Measurements from ENCODE around the gene AMIGO3.

AMIGO3 gene

GRCh38 chr3:49669352-49669751 lies 50.1 kb downstream of the AMIGO3 start:
- TF ChIP-seq RAD21 (IDR thresholded peaks at IDR 0.05; ENCODE audit: low read depth) (no peak), USF1 (IDR thresholded peaks at IDR 0.05) (no peak), EGR1 (IDR thresholded peaks at IDR 0.05) (no peak), ZBTB7A (IDR thresholded peaks at IDR 0.05; ENCODE audit: low read depth) (no peak), TAF1 (IDR thresholded peaks at IDR 0.05; ENCODE audit: low read depth) (no peak), NFIC (IDR thresholded peaks at IDR 0.05) (no peak), CEBPB (IDR thresholded peaks at IDR 0.05) (no peak), EP300 (IDR thresholded peaks at IDR 0.05; ENCODE audit: borderline replicate concordance) (no peak), TEAD4 (IDR thresholded peaks at IDR 0.05) (no peak), TCF12 (IDR thresholded peaks at IDR 0.05; ENCODE audit: low read depth) (no peak), YY1 (IDR thresholded peaks at IDR 0.05; ENCODE audit: low read depth) (no peak), REST (IDR thresholded peaks at IDR 0.05; ENCODE audit: low read depth) (no peak), FOXM1 (IDR thresholded peaks at IDR 0.05; ENCODE audit: borderline replicate concordance, low read depth) (no peak)

GRCh38 chr3:49668861-49669260 lies 50.6 kb downstream of the AMIGO3 start:
- TF ChIP-seq EP300 (IDR thresholded peaks at IDR 0.05; ENCODE audit: borderline replicate concordance) (0 out of 2 replicates have a peak, but pooled peaks have one; percentile 31), RAD21 (IDR thresholded peaks at IDR 0.05; ENCODE audit: low read depth) (no peak), TCF12 (IDR thresholded peaks at IDR 0.05; ENCODE audit: low read depth) (no peak), NFIC (IDR thresholded peaks at IDR 0.05) (no peak), EGR1 (IDR thresholded peaks at IDR 0.05) (no peak), REST (IDR thresholded peaks at IDR 0.05; ENCODE audit: low read depth) (no peak)
- TF ChIP-seq, protein P1, sequence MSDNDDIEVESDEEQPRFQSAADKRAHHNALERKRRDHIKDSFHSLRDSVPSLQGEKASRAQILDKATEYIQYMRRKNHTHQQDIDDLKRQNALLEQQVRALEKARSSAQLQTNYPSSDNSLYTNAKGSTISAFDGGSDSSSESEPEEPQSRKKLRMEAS (IDR thresholded peaks at IDR 0.05), result 0 out of 2 replicates have a peak, but pooled peaks have one; percentile 18

- TF ChIP-seq REST (IDR thresholded peaks at IDR 0.05; ENCODE audit: low read depth), result no peak
- no peak for TF ChIP-seq CEBPB (IDR thresholded peaks at IDR 0.05)
- TF ChIP-seq TEAD4 (IDR thresholded peaks at IDR 0.05), result no peak
- TF ChIP-seq, protein P1 (IDR thresholded peaks at IDR 0.05), result no peak
- no peak for TF ChIP-seq FOXM1 (IDR thresholded peaks at IDR 0.05; ENCODE audit: borderline replicate concordance, low read depth)
- TF ChIP-seq TCF12 (IDR thresholded peaks at IDR 0.05; ENCODE audit: low read depth), result 0 out of 2 replicates have a peak, but pooled peaks have one; percentile 6
- TF ChIP-seq YY1 (IDR thresholded peaks at IDR 0.05; ENCODE audit: low read depth), result no peak
- TF ChIP-seq RAD21 (IDR thresholded peaks at IDR 0.05; ENCODE audit: low read depth), result peak; percentile 28; the same call in 1 of the 2 replicates
- TF ChIP-seq ZBTB7A (IDR thresholded peaks at IDR 0.05; ENCODE audit: low read depth), result no peak
- no peak for TF ChIP-seq USF1 (IDR thresholded peaks at IDR 0.05)
- no peak for TF ChIP-seq EP300 (IDR thresholded peaks at IDR 0.05; ENCODE audit: borderline replicate concordance)
- TF ChIP-seq TAF1 (IDR thresholded peaks at IDR 0.05; ENCODE audit: low read depth), result no peak
- no peak for TF ChIP-seq EGR1 (IDR thresholded peaks at IDR 0.05)
- no peak for TF ChIP-seq CREB1 (IDR thresholded peaks at IDR 0.05; ENCODE audit: low read depth)
Observed at GRCh38 chr3:49668414-49668797, 51.1 kb downstream of the AMIGO3 start.

GRCh38 chr3:49667701-49668413 lies 51.6 kb downstream of the AMIGO3 start:
- no peak for TF ChIP-seq RAD21 (IDR thresholded peaks at IDR 0.05; ENCODE audit: low read depth)
- no peak for TF ChIP-seq FOXM1 (IDR thresholded peaks at IDR 0.05; ENCODE audit: borderline replicate concordance, low read depth)
- no peak for TF ChIP-seq TCF12 (IDR thresholded peaks at IDR 0.05; ENCODE audit: low read depth)

Measured in Ishikawa (cell line).